Caki2 (cell line): Measurements from ENCODE around the gene LRBA. TPM values are rescaled to one million over a fixed set of nuclear protein-coding genes. Genes with fewer than 3 reads are reported as not detected.

Experiments
- DNase-seq: peaks from one replicate; pipeline ENCODE4 v3.0.0-alpha.2; 2015; ENCODE audit warnings: low read depth
- in situ Hi-C: cut with HindIII; loops from 2 replicates; pipeline ENCODE4 v1.10.0; 2016; ENCODE audit warnings: low sequenced_read_pairs, low pct_unique_long_range_greater_than_20kb, mixed read lengths
- total RNA-seq: library from RNA; depleted of rRNA; stranded (reverse); fragments of >200 nt; shearing (Covaris generic); gene quantifications from 2 replicates; pipeline ENCODE4 v1.2.3, GENCODE V29; 2014; ENCODE audit warnings: low replicate concordance; rRNA removed

Gene LRBA
- total RNA-seq, 1 experiment from 2014 or later, result 23.3 TPM

DNA sequence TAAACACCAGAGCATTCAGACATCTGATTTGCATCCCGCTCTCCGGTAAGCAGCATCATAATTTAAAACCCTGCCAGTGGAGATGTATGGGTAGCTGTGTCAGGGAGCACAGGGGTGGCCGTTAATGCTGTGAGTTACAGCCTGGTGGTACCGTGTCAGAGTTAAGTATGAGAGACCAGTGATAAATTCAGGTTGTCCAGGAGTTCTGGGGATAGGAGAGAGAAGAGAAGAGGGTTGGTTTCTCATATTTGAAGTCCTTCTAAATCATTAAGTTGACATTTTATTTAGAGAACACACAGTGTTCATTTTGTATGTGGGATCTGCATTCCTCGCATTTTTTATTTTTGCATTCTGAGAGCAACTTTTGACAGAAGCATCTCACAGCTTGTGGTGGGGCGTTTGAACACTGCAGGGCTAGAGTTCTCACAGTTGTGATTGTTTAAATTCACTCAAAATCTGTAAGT, 779.2 kb downstream of the LRBA start:
- in situ Hi-C loops, result no loop called here
- DNase-seq, result peak; percentile 17

DNA sequence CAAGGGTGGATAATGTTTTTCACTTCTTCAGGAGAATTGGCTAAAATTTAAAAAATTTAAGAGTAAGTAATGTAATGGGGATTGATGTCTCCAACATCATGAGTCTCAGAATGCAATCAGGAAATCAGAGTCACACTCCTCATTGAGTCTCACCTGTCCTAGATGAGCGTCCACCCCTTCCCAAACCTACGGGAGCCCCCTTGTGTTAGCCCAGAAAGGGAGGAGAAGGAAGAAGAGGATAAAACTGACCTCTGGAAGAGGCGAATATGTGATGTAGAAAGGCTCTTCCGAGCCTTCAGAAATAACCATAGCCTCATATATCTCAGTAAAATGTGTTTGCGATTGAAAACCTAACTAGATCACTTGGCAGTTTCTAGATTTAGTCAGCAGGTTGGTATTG, 779.8 kb downstream of the LRBA start:
- in situ Hi-C loops, result no loop called here
- DNase-seq, result no peak

- no peak for DNase-seq
- in situ Hi-C loops, result no loop called here
Measured at GRCh38 chr4:150234246-150234645, 780.8 kb downstream of the LRBA start.

GRCh38 chr4:150232029-150232428, 783.1 kb downstream of the LRBA start:
- peak; percentile 59 for DNase-seq

GRCh38 chr4:150231107-150231770, 783.8 kb downstream of the LRBA start:
- DNase-seq, result peak; percentile 30
- in situ Hi-C loops, result no loop called here

More at GRCh38 chr4:150232029-150232428, 783.1 kb downstream of the LRBA start:
- in situ Hi-C loops, result no loop called here

- in situ Hi-C loops, result no loop called here
- DNase-seq, result no peak
Measured at GRCh38 chr4:150230561-150230960, 784.5 kb downstream of the LRBA start.

- in situ Hi-C loops, result no loop called here
- DNase-seq, result peak; percentile 23
Measured at GRCh38 chr4:150229520-150229919, 785.6 kb downstream of the LRBA start.

DNA sequence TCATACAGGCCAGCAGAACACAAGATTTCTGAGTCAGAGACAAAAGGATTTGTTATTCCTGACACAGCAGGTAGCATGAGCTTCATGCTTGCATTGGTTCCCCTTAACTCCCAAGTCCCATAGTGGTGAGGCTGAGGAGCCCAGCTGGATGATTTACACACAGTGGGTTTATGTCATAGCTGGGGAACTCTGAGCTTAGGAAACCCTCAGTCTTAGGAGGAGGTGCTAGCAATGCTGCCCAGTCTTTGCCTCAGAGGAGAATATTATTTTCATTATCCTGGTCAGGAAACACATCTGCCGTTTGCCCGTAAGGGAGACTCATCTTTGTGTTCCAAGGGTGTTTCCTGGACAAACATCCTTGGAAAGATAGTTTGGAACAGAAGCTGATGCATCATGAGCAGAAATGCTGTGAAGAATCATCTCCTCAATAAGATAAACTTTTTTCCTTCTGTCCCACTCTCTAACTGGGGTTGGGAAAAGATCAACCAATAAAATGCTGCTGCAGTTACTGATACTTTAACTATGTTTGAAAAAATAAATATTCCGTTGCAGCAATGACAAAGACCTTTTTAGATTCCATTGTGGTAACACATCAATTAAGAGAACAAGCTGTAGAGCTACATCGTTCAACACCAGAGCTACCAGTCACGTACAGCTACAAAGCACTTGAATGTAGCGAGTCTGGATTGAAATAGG, 790.0 kb downstream of the LRBA start:
- in situ Hi-C loops, result no loop called here
- peak; percentile 90 for DNase-seq

GRCh38 chr4:150219841-150220240, 795.2 kb downstream of the LRBA start:
- DNase-seq, result no peak
- in situ Hi-C loops, result no loop called here

GRCh38 chr4:150218447-150218846, 796.6 kb downstream of the LRBA start:
- DNase-seq, result no peak
- in situ Hi-C loops, result no loop called here

- DNase-seq, result no peak
- in situ Hi-C loops, result no loop called here
Measured at GRCh38 chr4:150217808-150218207, 797.3 kb downstream of the LRBA start.

- peak; percentile 47 for DNase-seq
- in situ Hi-C loops, result no loop called here
Measured at GRCh38 chr4:150217192-150217591, 797.9 kb downstream of the LRBA start.

DNA sequence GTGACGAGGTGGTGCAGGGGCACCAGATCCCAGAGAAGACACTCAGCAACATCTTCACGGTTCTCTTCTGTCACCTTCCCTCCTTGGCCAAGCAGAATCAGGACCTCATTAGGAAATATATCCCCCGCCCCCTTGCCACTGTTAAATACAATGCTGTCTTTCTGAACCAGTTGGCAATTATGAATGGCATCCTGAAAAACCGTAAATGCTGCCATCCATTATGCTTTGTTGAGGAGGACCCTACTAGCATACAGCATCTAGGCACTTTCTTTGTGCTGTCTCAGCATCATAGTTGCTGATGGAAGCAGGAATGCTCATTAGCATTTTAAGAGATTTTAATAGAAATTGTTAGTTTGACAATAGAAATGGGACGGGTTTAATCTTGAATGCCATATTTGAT, 798.4 kb downstream of the LRBA start:
- DNase-seq, result no peak
- in situ Hi-C loops, result no loop called here

GRCh38 chr4:150215601-150216000, 799.5 kb downstream of the LRBA start:
- in situ Hi-C loops, result no loop called here

More at GRCh38 chr4:150215601-150216000, 799.5 kb downstream of the LRBA start:
- DNase-seq, result peak; percentile 18

Other genes starting within 250 kb of the LRBA start
- 4,461 and 5,462 TPM in 2 replicates for gene RPS3A, start 84.3 kb upstream of the LRBA start, total RNA-seq